WERI-Rb-1 (cell line): ENCODE measurements around the gene BRD3OS.

Experiments used
- DNase-seq: peaks from one replicate; pipeline ENCODE4 v3.0.0-alpha.2; 2020
- H3K27ac ChIP-seq: fragments of 250-450 bp; sonication (Bioruptor Pico); 2 replicates; pipeline ENCODE4 v1.5.1; 2020; ENCODE audit warnings: mild to moderate bottlenecking, moderate library complexity
- H3K27me3 ChIP-seq: fragments of 250-450 bp; sonication (Bioruptor Pico); 2 replicates; pipeline ENCODE4 v1.5.1; 2021; ENCODE audit warnings: mild to moderate bottlenecking, low read depth, moderate library complexity; ENCODE audit not compliant: insufficient read depth, severe bottlenecking
- H3K36me3 ChIP-seq: fragments of 250-450 bp; sonication (Bioruptor Pico); 2 replicates; pipeline ENCODE4 v1.5.1; 2020; ENCODE audit warnings: mild to moderate bottlenecking, moderate library complexity
- H3K4me3 ChIP-seq: 2 replicates; pipeline ENCODE4 v1.5.1; 2011; ENCODE audit warnings: low read depth, mild to moderate bottlenecking, control low read depth, low read length
- H3K9me3 ChIP-seq: fragments of 250-450 bp; sonication (Bioruptor Pico); 2 replicates; pipeline ENCODE4 v1.5.1; 2021; ENCODE audit warnings: mild to moderate bottlenecking, moderate library complexity; ENCODE audit not compliant: severe bottlenecking
- CTCF ChIP-seq: IDR thresholded peaks from 2 replicates; pipeline ENCODE4 v1.5.1; 2011; ENCODE audit warnings: low read depth, mild to moderate bottlenecking, control low read depth, inconsistent platforms, low read length

Gene BRD3OS

DNA sequence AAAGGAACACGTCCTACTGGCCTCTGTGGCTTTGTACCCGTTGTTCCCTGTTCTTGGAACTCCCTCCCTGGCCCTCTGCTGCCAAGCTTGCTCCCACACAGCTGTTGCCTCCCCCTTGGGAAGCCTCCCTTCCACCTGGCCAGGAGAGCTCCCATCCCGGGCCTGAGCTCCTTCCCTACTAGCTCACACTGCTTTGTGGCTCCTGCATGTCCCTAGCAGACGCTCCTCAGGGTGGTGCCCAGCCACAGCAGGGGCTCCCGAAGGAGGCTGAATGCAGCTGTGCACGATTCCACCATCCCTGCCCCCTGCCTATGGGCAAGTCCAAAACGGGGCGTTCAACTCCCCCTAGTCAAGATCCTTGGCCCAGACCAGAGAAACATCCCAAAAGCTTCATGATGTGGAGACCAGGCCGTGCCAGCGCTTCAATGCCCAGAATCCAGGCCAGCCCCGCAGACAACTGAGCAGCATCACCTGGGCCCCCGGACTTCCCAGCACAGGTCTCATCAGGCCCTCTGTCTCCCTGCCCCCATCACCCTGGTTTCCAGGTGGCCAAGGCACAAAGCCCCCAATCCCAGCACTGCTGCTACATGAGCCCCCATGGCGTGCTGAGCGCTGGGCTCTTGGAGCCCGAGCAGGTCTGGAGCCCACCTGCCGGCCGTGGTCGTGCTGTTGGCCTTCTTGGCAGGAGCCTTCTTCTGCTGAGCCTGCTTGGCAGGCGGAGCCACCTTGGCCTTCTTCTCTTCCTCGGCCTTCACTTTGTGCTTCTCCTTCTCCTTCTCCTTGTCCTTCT, 14.3 kb downstream of the BRD3OS start:
- H3K4me3 ChIP-seq: no peak overlapping the region
- H3K36me3 ChIP-seq: peaks cover 95% of the 10 kb centered on the region
- no peak for DNase-seq
- no peaks in the 10 kb centered on the region for H3K27me3 ChIP-seq
- TF ChIP-seq CTCF: no peak
- no peak overlapping the region for H3K27ac ChIP-seq
- no peaks in the 10 kb centered on the region for H3K9me3 ChIP-seq

- DNase-seq: no peak
- TF ChIP-seq CTCF: no peak
- Histone ChIP-seq H3K36me3 (peaks cover 95% of the 10 kb centered on the region), H3K4me3 (no peak overlapping the region), H3K27me3 (no peaks in the 10 kb centered on the region), H3K27ac (no peak overlapping the region), H3K9me3 (no peaks in the 10 kb centered on the region)
Measured at GRCh38 chr9:134040176-134040565, 14.9 kb downstream of the BRD3OS start.

GRCh38 chr9:134040781-134041648, 15.7 kb downstream of the BRD3OS start:
- DNase-seq: no peak
- Histone ChIP-seq H3K27me3 (no peaks in the 10 kb centered on the region), H3K36me3 (peaks cover 95% of the 10 kb centered on the region), H3K9me3 (no peaks in the 10 kb centered on the region), H3K4me3 (no peak overlapping the region), H3K27ac (no peak overlapping the region)
- TF ChIP-seq CTCF: no peak

- no peak for DNase-seq
- no peaks in the 10 kb centered on the region for H3K9me3 ChIP-seq
- no peak overlapping the region for H3K27ac ChIP-seq
- no peaks in the 10 kb centered on the region for H3K27me3 ChIP-seq
- H3K36me3 ChIP-seq: peaks cover 95% of the 10 kb centered on the region
- TF ChIP-seq CTCF: no peak
- H3K4me3 ChIP-seq: no peak overlapping the region
Measured at GRCh38 chr9:134041649-134041962, 16.3 kb downstream of the BRD3OS start.

DNA sequence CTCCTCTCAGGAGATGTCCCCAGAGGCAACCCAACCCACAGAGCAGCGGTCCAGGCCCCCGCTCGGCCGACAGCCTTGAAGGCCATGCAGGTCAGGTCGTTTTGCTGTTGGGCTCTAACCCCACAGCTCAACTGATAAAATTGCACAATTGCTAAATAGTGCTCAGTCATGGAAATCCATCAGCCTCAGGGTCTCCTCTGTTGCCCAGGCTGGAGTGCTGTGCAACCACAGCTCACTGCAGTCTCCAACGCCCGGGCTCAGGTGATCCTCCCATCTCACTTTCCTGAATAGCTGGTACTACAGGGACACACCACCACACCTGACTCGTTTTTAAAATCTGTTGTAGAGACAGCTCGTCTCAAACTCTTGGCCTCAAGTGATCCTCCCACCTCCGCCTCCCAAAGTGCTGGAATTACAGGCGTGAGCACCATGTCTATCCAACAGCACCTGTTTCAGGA, 18.3 kb downstream of the BRD3OS start:
- no peak for TF ChIP-seq CTCF
- no peaks in the 10 kb centered on the region for H3K27me3 ChIP-seq
- no peaks in the 10 kb centered on the region for H3K9me3 ChIP-seq
- no peak overlapping the region for H3K4me3 ChIP-seq
- no peak for DNase-seq
- H3K27ac ChIP-seq: no peak overlapping the region
- H3K36me3 ChIP-seq: peaks cover 95% of the 10 kb centered on the region
